PC-3 (cell line): ENCODE results near the gene GPAM. TPM values are rescaled to one million over a fixed set of nuclear protein-coding genes. Genes with fewer than 3 reads are reported as not detected.

ENCODE experiments used
- ATAC-seq: fragments of 200-7000 bp; cut with Tn5 transposase; 2 replicates; pipeline ENCODE4 v1.9.1; 2020; ENCODE audit warnings: mild to moderate bottlenecking, moderate library complexity
- BruUV-seq: library from RNA; stranded (reverse); fragments of 400-500 nt; replicated peaks from 2 replicates; lab custom pipeline; 2021; lab: Mats Ljungman, UMichigan
- CTCF ChIA-PET: fragments of 300-600 bp; sonication (Branson Sonifier 250); formaldehyde crosslinking; loops from one replicate; lab custom pipeline; 2022; ENCODE audit warnings: antibody characterized with exemption; lab: Charles Lee
- POLR2A ChIA-PET: fragments of 300-600 bp; sonication (Branson Sonifier 250); formaldehyde crosslinking; loops from one replicate; lab custom pipeline; 2022; ENCODE audit warnings: antibody characterized with exemption; ENCODE audit not compliant: unreplicated experiment; lab: Charles Lee
- DNase-seq: peaks from one replicate; pipeline ENCODE4 v3.0.0-alpha.2; 2015
- H2AFZ ChIP-seq: fragments of 300-600 bp; sonication (generic); 2 replicates; pipeline ENCODE4 v1.6.0; 2016; ENCODE audit warnings: antibody characterized with exemption, low read length
- H3F3A ChIP-seq: fragments of 300-600 bp; sonication (generic); one replicate; pipeline ENCODE4 v1.6.0; 2017; ENCODE audit warnings: antibody characterized with exemption, low read length, control low read depth, mild to moderate bottlenecking; ENCODE audit not compliant: unreplicated experiment
- H3K27ac ChIP-seq: fragments of 300-600 bp; sonication (generic); 2 replicates; pipeline ENCODE4 v1.5.1; 2016; ENCODE audit warnings: mild to moderate bottlenecking, low read length
- H3K27me3 ChIP-seq: fragments of 300-600 bp; sonication (generic); 2 replicates; pipeline ENCODE4 v1.6.1; 2016; ENCODE audit warnings: low read length, mixed read lengths
- H3K36me3 ChIP-seq: fragments of 300-600 bp; sonication (generic); 2 replicates; pipeline ENCODE4 v1.6.1; 2016; ENCODE audit warnings: low read depth, mixed run types, low read length, mixed read lengths
- H3K4me1 ChIP-seq: fragments of 300-600 bp; sonication (generic); 2 replicates; pipeline ENCODE4 v1.5.1; 2016; ENCODE audit warnings: low read length; ENCODE audit not compliant: insufficient read depth
- H3K4me2 ChIP-seq: fragments of 300-600 bp; sonication (generic); 2 replicates; pipeline ENCODE4 v1.6.0; 2016; ENCODE audit warnings: low read length
- H3K4me3 ChIP-seq: fragments of 300-600 bp; sonication (generic); 2 replicates; pipeline ENCODE4 v1.5.1; 2016; ENCODE audit warnings: mild to moderate bottlenecking, low read length, mixed read lengths
- H3K79me2 ChIP-seq: fragments of 300-600 bp; sonication (generic); 2 replicates; pipeline ENCODE4 v1.6.1; 2017; ENCODE audit warnings: low read length, mixed read lengths
- H3K9ac ChIP-seq: fragments of 300-600 bp; sonication (generic); 2 replicates; pipeline ENCODE4 v1.6.0; 2016; ENCODE audit warnings: mild to moderate bottlenecking, low read length
- H3K9me2 ChIP-seq: fragments of 300-600 bp; sonication (generic); replicated peaks from 2 replicates; pipeline ENCODE4 v1.6.1; 2016; ENCODE audit warnings: mixed run types, low read length, mixed read lengths
- H3K9me3 ChIP-seq: fragments of 300-600 bp; sonication (generic); 2 replicates; pipeline ENCODE4 v1.6.1; 2016; ENCODE audit warnings: low read length, mixed read lengths
- H4K20me1 ChIP-seq: fragments of 300-600 bp; sonication (generic); 2 replicates; pipeline ENCODE4 v1.6.1; 2016; ENCODE audit warnings: low read length, mixed read lengths
- EZH2 ChIP-seq: fragments of 300-600 bp; sonication (generic); IDR thresholded peaks from one replicate; pipeline ENCODE4 v1.6.1; 2017; ENCODE audit warnings: antibody characterized with exemption, mild to moderate bottlenecking, low read length; ENCODE audit not compliant: unreplicated experiment
- EZH2phosphoT487 ChIP-seq: fragments of 300-600 bp; sonication (generic); IDR thresholded peaks from 2 replicates; pipeline ENCODE4 v1.6.1; 2018; ENCODE audit warnings: mild to moderate bottlenecking, antibody characterized with exemption, low read length, borderline replicate concordance
- intact Hi-C: fragments of 100-400 bp; cut with micrococcal nuclease; formaldehyde crosslinking; loops from 2 replicates; pipeline ENCODE4 v1.9.0; 2023
- total RNA-seq: library from RNA; depleted of rRNA; stranded (reverse); fragments of >200 nt; gene quantifications from 2 replicates; pipeline ENCODE4 v1.2.3, GENCODE V29; 2014
- TF ChIP-seq, protein P1 (sequence below): fragments of 300-600 bp; sonication (generic); conservative IDR thresholded peaks from 2 replicates; pipeline ENCODE4 v1.5.1; 2017; ENCODE audit warnings: antibody characterized with exemption, low read depth, mild to moderate bottlenecking, low read length

Gene GPAM
- total RNA-seq, 1 experiment from 2014 or later, result 6.2 TPM

DNA sequence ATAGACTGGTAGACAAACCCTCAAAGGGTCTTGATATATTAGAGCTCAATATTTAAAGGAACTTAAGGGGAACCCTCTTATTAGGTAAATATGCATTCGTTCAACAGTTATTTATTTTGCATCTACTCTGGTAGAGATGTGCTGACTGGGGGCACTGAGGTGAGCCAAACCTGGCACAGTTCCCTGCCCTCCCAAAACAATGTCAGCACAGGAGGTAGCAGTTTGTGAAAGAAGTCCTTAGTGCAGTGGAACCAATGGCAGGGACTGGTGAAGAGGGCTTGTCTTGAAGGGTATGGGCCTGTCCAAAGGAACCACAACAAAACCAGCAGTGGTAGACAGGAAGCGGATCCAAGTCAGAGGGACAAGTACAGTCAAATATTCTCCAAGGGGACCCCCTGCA is 32.6 kb upstream of the GPAM start:
- Histone ChIP-seq H3K79me2 (no peaks in the 10 kb centered on the region), H3K36me3 (no peaks in the 10 kb centered on the region), H2AFZ (no peak overlapping the region), H3K27ac (no peak overlapping the region), H3K4me3 (no peak overlapping the region), H3K27me3 (peaks cover 20% of the 10 kb centered on the region; the same call in 1 of the 2 replicates), H3F3A (no peaks in the 10 kb centered on the region), H3K4me1 (no peaks in the 10 kb centered on the region), H3K9me2 (no peaks in the 10 kb centered on the region), H4K20me1 (no peaks in the 10 kb centered on the region), H3K9ac (no peak overlapping the region), H3K9me3 (no peaks in the 10 kb centered on the region), H3K4me2 (no peak overlapping the region)
- ChIA-PET POLR2A (no interaction called here), CTCF (no interaction called here)
- ATAC-seq (no peak), DNase-seq (no peak)
- TF ChIP-seq EZH2, result no peak
- no peak for TF ChIP-seq EZH2phosphoT487
- TF ChIP-seq, protein P1, sequence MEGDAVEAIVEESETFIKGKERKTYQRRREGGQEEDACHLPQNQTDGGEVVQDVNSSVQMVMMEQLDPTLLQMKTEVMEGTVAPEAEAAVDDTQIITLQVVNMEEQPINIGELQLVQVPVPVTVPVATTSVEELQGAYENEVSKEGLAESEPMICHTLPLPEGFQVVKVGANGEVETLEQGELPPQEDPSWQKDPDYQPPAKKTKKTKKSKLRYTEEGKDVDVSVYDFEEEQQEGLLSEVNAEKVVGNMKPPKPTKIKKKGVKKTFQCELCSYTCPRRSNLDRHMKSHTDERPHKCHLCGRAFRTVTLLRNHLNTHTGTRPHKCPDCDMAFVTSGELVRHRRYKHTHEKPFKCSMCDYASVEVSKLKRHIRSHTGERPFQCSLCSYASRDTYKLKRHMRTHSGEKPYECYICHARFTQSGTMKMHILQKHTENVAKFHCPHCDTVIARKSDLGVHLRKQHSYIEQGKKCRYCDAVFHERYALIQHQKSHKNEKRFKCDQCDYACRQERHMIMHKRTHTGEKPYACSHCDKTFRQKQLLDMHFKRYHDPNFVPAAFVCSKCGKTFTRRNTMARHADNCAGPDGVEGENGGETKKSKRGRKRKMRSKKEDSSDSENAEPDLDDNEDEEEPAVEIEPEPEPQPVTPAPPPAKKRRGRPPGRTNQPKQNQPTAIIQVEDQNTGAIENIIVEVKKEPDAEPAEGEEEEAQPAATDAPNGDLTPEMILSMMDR, result no peak
- BruUV-seq, result no TSS peak
- intact Hi-C loops, result no loop called here

DNA sequence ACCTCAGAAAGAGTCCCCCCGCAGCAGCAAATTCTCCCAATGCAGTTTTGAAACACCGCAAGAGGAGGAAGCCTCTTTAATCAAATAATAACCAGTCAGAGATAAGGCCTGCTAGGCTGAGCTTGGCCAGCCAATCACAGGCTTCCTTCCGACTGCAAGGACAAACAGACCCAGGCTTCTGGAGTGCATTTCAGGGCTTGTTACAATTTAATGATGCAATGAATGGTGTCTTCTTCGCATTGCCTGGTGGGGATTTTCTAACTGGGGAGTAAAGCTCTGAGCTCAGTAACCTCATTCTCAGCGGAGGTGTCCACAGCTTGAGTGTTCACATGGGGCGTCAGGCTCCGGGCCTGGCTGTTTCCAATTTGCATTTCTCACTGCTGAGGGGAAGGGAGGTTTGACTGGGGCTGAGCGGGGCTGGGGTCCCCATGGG is 31.8 kb upstream of the GPAM start:
- intact Hi-C loops, result no loop called here
- H3K79me2 ChIP-seq, result no peaks in the 10 kb centered on the region

More for the DNA sequence above, 31.8 kb upstream of the GPAM start:
- no peak overlapping the region for H3K9ac ChIP-seq
- H3K4me2 ChIP-seq, result no peak overlapping the region
- no TSS peak for BruUV-seq
- no peak for DNase-seq
- no peak for ATAC-seq
- H3K4me1 ChIP-seq, result no peaks in the 10 kb centered on the region
- H2AFZ ChIP-seq, result no peak overlapping the region
- peaks cover 20% of the 10 kb centered on the region; the same call in 1 of the 2 replicates for H3K27me3 ChIP-seq
- H3K36me3 ChIP-seq, result no peaks in the 10 kb centered on the region
- TF ChIP-seq, protein P1, result no peak
- TF ChIP-seq EZH2 (no peak), EZH2phosphoT487 (no peak)
- H3K9me3 ChIP-seq, result no peaks in the 10 kb centered on the region
- H3K4me3 ChIP-seq, result no peak overlapping the region
- no peak overlapping the region for H3K27ac ChIP-seq
- no peaks in the 10 kb centered on the region for H4K20me1 ChIP-seq
- ChIA-PET POLR2A (no interaction called here), CTCF (no interaction called here)
- no peaks in the 10 kb centered on the region for H3F3A ChIP-seq
- no peaks in the 10 kb centered on the region for H3K9me2 ChIP-seq
